ENCODE results near the gene DET1.
A peak's percentile ranks its signal among the peaks of the same experiment; 100 is the strongest.
"Not testable (repeated sequence)": the region's sequence is repeated elsewhere in the genome, so short reads cannot be mapped to it uniquely, and the experiment has no call there.

DET1 gene

DNA sequence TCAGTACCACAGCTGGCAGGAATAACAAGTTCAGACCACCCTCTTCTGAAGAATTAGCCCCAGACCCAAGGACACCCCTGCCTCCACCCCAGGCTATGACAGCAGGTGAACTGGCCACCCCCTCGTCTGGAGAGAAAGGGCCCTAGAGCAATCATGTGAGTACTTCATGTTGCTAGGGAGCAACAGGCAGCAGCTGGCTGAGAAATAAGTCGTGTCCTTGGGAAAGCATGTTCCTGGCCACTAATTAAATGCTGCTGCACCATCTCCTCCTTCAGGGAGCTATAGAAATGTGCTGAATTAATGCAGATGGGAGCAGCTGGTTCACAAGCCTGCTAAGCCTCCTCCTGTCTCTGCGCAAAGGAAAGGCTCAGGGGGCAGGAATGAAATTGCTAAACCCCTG is 47.5 kb downstream of the DET1 start:
- DNase-seq, result no peak

DNA sequence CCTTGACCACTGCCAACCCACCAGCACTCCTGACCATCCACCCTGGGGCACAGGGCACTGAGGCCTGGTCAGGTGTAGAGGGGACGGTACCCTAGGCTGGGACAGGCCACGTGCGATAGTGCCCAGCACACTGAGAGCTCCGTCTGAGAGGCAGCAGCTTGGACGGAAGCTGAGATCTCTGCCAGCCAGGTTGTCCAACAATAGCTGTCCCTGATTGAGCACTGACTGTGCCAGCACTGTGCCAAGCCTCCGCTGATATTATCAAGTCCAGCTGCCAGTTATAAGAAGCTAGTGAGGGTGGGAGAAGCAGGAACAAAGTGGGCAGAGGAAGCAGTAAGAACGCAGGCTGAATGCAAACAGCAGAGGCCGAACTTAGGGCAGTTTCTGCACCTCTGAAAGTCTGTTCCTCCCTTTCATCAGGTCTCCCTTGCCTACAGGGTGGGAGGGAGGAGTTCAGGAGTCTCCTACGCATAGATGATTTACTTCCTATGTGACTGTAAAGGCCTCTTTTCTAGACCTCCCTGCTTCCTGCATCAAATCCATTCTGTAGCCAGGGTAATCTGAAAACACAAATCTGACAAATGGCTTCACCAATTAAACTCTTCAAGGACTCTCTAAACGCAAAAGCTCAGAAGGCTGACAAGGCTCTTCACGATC is 49.2 kb downstream of the DET1 start:
- no peak for DNase-seq

DNA sequence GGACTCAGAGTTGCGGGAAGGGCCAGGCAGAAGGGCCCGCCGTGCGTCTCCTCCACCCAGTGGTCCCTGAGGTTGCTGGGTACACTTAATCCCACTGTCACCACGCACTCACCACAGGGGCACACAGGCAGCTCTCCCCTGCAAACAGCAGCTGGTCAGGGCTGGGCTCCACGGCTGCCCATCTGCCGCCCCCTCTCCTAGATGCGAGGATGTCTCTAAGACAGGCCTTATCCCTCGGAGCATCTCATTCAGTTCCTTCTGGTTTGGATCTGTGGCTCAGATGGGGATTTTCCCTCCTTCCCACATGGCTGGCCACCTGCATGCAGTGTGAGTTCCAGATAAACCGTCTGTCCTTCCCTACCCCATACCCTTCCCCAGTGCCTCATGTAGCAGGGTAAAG is 52.6 kb downstream of the DET1 start:
- no peak for DNase-seq

DNA sequence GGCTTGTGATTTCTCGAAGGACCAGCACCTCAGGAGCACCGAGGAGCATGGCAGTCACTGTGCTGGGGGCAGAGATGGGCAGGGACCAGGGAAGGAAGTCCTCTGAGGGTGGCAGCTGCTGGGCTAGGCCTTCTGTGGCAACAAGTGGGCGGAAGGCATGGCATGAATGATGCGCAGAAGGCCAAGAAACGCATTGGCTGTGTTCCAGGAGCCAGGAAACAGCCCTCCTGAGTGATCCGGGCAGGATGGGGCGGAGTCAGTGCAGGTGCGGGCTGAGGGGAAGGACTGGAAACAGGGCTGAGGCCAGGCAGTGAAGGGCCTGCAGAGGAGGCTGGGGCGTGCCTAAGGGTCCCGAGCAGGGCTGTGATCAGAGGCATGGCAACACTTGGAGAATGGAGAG is 55.3 kb downstream of the DET1 start:
- DNase-seq, result no peak

DNA sequence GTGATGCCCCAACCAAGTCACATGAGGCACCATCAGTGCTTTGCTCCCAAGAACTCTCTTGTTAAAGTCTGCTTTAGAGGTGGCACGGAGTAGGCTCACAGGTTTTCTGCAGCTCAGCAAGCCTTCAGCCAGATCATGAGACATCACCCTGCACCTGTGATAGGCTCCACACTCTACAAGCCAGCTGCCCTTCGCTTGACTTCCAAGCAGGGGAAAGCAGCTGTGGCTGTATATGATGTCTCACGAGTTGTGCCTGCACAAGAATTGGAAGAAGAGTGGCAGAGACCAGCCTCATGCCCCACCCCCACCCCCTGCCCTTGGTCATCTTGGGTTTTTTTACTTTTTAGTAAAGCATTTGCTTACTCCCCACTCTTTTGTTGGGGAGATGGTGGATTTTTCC is 56.4 kb downstream of the DET1 start:
- DNase-seq, result no peak

DNA sequence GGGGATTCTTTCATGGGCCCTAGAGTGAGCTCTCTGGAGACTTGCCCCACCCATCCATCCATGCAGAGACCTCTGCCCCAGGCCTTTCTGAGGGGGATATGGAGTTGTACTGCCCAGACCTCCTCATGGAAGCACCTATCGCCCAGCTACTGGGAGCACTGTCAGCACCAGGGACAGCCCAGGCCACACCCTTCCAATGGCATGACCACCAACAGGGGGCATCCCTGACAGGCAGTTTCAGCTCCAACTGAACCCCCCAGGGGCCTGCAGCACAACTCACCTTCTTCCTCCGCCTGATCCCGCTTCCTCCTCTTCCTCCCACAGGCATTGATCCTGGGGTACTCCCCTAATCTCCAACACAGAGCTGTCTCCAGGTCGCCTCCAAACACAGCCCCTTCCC is 57.2 kb downstream of the DET1 start:
- DNase-seq, result no peak

DNA sequence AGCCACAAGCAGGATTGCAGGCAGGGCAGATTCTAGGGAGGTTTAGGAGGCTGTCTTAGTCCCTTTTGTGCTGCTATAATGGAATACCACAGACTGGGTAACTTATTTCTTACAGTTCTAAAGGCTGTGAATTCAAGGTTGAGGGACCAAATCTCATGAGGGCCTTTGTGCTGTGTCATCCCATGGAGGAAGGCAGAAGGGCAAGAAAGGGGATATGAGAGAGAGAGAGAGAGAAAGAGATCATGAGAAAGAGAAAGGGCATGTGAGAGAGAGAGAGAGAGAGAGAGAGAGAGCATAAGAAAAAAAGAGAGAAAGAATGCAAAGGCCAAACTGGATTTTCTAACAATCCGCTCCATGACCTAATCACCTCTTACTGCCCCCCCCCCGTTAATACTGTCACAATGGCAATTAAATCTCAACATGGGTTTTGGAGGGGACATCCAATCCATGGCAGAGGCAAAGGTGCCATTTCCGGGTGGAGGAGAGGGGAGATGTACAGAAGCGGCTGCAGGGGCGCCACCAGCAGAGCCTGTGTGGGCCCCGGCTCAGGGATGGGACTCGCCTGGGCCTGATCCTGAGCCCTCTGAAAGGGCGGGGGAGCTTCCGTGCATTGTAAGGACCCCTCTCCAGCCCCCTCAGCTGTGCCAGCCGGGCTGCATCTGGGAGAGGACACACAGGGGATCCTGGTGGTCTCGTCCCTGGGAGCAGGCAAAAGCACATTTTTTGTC is 58.5 kb downstream of the DET1 start:
- no peak for DNase-seq

DNA sequence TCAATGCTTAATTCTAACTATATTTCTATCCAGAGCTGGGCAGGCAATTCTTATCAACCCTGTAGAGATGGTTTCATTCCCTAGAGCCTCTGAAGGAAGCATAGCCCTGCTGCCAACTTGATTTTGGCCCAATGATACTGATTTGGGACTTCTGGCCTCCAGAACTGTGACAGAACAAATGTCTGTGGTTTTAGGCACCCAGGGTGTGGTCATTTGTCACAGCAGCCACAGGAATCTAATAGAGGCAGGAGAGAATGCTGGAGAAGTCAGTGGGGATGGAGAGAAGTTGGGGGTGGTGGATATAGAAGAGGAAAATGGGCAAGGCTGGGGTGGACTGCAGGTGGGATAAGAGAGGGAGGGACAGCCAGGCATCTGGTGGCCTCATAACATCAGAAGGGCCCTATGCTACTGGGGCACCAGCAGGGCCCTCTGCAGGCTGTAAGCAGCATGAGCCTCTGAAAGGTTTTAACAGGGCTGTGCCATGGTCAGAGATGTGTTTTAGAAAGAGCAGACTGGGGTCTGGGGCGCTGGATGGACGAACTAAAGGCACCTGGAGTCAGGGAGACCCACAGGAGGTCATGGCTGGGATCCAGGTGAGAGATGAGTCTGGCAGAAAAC is 59.2 kb downstream of the DET1 start:
- no peak for DNase-seq

DNA sequence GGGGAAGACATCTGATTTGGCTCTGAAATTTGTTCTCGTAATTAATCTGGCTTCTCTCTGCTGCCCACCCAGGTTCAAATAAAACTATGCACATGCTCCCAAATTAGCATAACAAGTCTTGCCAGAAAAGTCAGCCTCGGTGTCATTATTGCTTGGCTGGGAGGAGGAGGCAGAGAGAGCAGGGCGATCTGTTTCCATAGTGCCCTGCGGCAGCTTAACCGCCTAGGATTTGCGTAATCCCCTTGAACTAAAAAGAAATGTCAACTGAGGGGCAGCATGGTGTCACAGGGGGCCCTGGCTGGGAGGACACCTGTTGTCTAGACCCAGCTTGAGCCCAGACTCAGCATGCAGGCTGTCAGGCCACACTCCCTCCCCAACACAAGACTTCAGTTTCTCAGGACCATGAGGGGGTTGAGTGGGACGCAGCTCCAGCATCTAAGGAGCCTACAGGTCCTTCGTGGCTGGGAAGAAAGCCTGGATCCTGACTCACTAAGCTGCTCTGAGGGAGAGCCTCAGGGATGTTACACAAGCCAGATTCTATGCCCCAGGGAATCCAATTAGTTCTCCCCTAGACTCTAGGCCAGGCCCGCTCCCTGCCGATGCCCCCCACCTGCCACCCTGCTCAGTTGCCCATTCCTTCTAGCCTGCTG is 61.7 kb downstream of the DET1 start:
- peak in 2 of 56 donors; percentile 5 for DNase-seq

DNA sequence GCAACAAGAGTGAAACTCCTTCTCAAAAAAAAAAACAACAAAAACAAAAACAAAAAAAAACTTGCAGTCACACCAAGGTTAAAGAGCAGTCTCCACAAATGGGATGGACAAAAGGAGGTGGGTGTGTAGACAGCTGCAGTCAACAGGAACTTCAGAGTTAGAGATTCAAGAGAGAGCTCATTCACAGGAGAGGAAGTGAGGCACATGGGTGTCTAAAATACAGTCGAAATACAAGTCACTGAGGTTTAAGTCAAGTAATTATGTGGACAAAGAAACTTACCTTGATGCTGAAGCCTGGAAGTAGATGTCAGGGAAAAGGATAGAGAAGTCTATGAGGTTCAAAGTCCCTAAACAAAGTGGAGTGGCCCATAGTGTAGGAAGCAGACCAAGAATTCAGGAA is 64.2 kb downstream of the DET1 start:
- no peak for DNase-seq

DNA sequence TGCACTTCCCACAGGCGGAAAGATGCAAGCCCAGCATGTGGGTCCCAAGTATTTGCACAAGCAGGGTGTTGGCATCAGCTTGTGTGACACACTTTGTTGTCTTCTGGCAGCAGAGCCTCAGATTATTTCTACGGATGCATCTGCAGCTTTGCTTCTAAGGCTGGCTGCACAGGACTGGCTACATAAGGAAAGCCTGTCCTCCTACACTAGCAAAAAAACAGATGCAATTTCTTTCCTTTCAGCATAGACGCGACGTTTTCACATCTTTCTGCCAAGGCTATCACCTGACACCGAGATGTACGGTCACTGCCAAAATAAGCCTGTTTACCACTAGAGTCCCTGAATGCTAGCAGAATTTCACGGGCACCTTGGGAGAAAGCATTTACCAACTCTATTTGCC is 65.5 kb downstream of the DET1 start:
- DNase-seq, result peak in 2 of 56 donors; percentile 6 to 17

DNA sequence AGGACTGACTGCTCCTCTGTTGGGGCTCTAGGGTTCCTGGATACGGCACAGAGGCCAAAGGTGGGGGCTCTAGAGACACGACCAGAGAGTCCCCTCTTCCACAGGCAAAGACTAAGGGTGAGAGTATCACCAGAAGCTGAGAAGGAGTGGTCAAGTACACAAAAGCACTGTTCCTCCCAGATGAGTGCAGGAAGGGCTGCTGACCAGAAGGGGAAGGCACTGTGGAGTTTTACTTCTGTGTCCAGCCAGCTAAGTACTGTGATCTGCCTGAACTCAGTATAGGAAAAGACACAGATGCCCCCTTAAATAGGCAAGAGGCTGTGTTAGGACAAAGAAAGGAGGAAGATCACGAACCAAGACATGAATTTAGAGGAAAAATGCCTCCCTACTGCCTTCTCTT is 67.3 kb downstream of the DET1 start:
- no peak for DNase-seq

DNA sequence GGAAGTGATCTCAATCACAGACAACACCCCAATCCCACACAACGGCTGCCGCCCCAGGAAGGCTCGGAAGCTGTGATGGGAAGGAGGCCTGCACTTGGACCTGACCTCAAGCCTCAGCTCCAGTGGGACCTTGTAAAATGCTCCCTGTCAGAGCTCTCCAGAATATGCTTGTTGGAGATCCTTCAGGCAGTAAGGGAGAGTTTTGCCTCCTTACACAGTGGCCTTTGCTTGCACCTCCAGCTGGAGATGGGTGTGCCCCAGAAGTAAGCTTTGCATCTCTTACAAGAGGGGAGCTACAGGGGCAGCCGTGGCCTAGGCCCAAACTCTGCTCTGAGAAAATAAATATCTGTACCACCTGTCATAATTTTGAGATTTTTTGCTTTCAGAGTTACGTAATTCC is 68.6 kb downstream of the DET1 start:
- DNase-seq, result no peak

DNA sequence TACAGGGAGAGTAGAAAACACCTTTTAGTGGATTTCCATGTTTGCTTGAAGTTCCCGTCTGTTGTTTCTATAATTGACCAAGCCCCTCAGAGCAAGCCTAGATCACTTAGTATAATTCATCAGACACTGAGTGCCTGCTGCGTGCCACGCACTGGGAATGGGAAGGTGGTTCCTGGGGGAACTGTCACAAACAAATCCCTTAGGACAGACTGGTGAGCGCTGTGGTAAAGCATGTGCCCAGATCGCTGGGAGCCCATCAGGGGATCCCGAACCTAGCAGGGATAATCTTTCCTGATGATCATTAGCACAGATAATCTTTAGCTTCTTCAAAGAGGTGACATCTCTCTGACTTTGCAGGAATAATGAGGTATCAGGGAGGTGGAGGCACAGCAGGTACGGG is 69.4 kb downstream of the DET1 start:
- no peak for DNase-seq

DNA sequence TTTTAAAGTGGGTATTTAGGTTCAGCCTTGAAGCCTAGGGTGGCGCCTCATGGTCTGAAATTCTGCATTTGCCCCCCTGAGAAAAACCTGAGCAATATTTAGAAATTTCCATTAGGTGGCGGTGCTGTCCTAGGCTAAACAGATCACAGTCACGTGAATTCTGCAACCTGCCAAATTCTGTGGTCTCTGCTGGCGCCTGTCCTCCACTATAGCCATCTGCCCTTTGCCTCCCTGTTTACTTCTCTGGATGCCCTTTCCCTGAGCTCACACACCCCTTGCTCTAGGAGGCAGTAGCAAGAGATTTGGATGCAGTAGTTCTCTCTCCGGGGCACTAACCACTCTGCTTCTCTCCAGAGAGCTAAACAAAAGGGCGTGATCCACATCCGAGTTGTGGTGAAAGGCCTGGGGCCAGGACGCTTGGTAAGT is 69.8 kb downstream of the DET1 start:
- DNase-seq, result peak in 41 of 56 donors; percentile 3 to 63 (median 31)

DNA sequence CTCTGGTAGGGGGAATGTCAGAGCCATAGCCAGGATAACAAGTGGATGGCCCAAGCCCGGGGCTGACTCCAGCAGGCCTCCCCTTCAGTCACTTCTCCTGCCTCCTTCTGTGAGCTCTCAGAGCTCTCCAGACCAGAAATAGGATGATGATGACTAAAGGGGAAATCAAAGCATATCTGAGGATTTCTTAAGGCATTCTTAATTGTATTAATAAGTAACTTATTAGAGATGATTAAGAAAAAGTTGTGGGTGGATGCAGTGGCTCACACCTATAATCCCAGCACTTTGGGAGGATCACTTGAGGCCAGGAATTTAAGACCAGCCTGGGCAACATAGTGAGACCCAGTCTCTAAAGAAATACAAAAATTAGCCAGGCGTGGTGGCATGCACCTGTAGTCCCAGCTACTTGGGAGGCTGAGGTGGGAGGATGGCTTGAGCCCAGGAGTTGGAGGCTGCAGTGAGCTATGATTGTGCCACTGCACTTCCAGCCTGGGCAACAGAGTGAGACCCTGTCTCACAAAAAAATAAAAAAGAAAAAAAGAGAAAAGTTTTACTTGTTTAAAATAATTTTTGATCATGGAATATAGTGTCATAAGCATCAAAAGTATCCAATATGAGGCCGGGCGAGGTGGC is 72.7 kb downstream of the DET1 start:
- DNase-seq, result not testable (repeated sequence)

DNA sequence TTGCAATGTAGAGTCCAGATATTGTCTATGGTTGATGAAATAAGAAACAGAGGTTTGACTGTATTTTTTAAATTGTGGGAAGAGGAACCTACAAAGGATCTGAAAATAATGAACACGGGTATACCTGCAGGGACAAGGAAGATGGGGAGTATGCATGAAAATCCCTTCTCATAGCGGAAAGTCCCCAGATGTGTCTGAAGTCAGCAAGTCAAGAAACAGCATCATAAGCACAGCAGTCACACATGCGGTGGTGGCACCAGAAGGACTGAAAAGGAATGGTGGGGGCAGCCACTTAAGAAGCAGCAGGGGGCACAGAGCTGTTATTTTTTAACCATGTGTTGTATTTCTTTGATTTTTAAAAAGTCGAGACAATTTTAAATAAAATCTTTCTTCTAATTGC is 74.3 kb downstream of the DET1 start:
- DNase-seq, result no peak

DNA sequence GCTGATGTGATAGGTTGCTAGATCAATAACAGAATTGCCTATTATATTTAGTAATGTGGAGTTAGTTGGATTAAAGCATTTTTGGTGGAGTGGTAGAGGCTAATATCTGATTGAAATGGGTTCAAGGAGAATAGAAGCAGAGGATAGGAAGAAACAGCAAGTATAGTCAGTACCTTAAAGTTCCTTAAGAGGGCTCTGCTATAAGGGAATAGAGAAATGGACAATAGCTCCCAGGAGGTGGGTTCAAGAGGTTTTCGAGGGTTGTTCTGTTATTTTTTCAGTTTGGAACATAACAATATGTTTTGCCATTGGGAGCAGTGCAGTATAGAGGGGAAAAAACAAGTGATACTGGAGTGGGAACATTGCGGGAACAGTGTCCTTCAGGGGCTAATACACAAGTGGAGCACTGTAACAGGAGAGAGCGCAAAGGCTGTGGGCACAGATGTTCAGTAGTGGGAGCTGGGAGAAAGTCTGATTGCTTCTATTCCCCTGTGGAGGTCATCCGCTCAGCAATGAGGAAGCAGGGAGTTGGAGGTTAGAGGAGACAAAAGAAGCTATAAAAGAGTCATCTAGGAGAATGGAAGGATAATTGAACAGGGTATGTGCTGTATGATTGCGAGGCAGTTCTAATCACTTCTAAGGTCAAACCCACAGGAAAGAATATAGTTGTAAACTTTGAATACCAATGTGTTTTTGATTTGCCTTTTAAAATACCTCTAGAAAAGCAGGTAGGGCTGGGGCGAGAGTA is 75.7 kb downstream of the DET1 start:
- DNase-seq, result no peak

DNA sequence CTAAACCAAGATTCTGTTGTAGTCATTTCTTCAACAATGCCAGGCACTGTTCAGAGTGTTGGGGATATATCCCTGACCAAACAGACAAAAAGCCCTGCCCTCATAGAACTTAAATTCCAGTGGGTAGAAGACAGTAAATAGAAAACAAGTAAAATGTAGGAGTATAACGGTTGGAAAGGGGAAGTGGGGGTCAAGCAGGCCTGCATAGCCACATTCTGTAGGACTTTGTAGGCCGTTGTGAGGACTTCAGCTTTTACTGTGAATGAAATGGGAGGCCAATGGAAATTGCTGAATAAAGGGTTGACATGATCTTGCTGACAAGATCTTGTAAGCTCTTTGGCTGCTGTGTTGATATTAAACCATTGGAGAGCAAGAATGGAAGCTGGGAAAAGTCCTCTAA is 77.2 kb downstream of the DET1 start:
- DNase-seq, result no peak

DNA sequence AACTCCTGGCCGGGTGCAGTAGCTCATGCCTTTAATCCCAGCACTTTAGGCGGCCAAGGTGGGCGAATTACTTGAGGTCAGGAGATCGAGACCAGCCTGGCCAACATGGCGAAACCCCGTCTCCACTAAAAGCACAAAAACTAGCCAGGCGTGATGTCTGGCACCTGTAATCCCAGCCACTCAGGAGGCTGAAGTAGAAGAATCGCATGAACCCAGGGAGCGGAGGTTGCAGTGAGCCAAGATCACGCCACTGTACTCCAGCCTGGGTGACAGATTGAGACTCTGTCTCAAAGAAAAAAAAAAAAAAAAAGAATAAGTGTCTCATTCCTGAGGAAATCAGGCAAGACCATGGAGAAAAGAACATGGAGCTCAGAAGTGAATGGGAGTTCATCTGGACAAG is 77.8 kb downstream of the DET1 start:
- DNase-seq, result not testable (repeated sequence)

DNA sequence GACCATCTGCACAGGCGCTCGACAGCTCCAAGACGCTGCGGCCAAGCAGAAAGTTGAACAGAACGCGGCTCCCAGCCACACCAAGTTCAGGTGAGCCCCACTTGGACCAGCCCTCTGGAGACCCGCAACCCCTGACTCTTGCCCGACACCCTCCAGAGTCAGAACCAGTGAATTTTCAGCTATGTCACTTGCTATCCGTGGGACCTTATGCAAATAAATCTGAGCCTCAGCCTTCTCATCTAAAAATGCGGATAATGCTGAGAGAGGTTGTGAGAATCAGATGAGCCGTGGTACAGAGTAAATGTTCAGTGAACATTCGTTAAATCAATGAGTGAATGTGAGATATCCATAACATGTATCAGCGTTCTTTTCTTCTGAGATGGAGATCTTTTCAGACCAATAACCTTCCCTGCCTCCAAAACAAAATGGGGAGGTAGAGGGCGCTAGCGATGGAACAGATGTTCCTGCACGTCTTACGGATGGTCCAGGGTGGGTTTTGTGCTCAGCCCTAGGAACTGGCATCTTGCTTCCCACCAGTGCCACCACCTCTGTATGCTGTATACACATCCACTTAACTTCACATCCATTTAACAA is 78.4 kb downstream of the DET1 start:
- DNase-seq, result peak in 2 of 56 donors; percentile 17 to 18
